ENCODE measurements around the gene CRTAP.

GRCh38 chr3:33167716-33168336 lies 54.0 kb downstream of the CRTAP start:
- no peak for TF ChIP-seq CTCF (conservative IDR thresholded peaks at IDR 0.05; ENCODE audit: low read depth in 2 of 2)
- no peak for TF ChIP-seq NANOG (IDR thresholded peaks at IDR 0.05; ENCODE audit: borderline replicate concordance)
- no peak for TF ChIP-seq POLR2AphosphoS5 (IDR thresholded peaks at IDR 0.05; ENCODE audit: low read depth)
